ENCODE results near the gene CLK4.

The CLK4 gene

DNA sequence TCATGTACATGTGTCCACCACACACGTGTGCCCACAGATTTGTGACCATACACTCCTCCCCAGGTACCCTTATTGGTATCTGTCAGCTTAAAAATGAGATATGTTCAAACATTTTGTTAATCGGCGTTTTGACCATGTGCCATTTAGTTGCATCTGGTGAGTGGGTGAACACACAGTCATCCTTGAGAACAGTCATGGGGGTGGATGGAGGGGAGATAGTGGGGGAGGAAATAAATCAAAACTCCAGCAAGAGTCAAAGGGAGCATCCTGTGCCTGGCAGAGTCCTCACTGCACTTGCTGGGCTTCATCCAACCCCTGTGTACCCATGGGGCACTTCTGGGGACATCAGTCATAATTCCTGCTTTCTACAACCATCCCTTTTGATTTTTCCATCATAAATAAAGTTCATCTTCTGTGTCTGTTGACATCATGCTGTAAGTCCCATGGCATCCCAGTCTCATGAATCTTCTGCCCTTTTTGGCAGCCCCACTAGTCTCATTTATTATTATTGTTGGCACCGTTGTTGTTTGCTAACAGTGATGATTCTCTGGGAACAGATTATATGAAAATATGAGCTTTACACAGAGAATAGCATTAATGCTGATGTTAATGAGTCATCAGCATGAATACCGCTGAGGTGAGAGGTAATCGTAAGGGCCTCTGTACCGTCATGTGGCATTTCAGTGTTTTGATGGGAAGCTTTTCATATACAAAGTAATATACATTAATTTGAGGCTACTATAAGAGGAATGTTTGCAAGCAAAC, 24.4 kb upstream of the CLK4 start:
- Mint-ChIP-seq H3K27ac (no peak overlapping the region), H3K36me3 (peaks cover 0 to 7% of the 10 kb centered on the region in 2 donors), H3K4me1 (peaks cover 0 to 4% of the 10 kb centered on the region in 2 donors), H3K9me3 (peaks cover 8 to 11% of the 10 kb centered on the region in 2 donors), H3K27me3 (peaks cover 14 to 19% of the 10 kb centered on the region in 2 donors), H3K4me3 (no peak overlapping the region)
- ATAC-seq (replicated peaks), result no peak
- DNase-seq, result no peak

DNA sequence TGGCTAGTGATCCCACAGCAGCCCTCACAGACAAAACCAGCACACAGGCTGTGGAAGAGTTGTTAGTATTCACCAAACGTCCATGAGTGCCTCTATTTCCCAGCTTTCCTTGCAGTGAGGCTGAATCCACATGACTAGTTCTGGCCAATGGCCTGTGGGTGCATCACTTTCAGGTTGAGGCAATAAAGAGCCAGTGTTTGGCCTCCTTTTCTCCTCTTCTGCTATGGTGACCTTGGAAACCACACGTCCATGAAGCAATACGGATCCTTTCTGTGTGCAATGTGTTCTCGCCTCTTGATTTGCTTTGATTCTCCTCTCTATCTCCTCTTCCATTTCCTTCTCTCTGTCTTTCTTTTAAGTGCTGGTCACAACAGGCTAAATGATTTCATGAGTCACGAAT, 23.4 kb upstream of the CLK4 start:
- Mint-ChIP-seq H3K9me3 (peaks cover 8 to 11% of the 10 kb centered on the region in 2 donors), H3K36me3 (peaks cover 0 to 7% of the 10 kb centered on the region in 2 donors), H3K27me3 (peaks cover 5 to 13% of the 10 kb centered on the region in 2 donors), H3K27ac (no peak overlapping the region), H3K4me1 (peaks cover 0 to 4% of the 10 kb centered on the region in 2 donors), H3K4me3 (no peak overlapping the region)
- DNase-seq (no peak), ATAC-seq (replicated peaks) (no peak)

DNA sequence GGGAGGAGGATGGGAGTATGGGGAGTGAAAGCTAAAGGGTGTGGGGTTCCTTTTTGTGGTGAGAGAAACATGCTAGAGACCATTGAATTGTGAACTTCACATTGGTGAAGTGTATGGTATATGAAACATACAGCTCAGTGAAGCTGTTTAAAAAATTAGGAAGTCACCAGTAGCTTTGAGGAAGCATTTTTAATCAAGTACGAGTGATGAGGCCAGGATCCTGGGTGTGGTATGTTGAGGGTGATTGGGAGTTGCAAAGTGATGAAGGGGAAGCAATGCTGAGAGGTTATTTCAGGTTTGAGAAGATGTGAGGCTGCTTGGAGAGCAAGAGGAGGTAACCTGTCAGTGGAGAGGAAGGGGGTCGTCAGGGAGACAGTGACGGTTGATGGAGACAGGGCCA, 22.7 kb upstream of the CLK4 start:
- ATAC-seq (replicated peaks), result no peak
- Mint-ChIP-seq H3K36me3 (peaks cover 0 to 7% of the 10 kb centered on the region in 2 donors), H3K27ac (no peak overlapping the region)

DNA sequence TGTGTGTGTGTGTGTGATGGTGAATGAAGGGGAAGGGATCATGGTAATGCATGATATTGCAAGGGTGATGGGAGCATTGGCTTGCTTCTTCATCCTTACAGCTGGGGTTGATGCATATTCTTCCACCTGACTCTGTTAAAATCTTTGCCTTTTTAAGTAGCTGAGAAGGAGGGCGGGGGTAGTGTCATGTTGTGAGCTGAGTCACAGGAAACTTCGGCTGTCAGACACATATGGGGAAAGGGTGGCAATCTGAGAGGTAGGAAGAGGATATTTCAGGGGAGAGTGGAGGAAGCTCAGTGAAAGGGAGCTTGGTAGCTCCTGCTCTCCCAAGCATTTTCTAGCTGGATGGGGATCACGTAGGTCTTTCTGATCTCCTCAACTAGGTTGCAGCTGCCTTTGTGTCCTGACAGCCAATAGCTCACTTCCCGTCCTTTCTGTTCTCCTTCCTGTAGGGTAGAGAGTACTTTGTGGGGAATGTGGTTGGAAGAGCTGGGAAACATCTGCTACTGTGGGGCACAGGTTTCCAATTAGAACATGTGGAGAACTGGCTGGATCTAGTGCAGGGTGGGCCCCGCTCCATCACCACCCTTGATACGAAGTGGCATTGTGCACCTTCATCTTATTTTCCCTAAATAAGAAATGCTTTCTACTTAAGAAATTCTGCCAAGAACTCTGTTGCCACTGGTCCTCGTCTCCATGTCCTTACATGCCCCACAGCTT, 18.1 kb upstream of the CLK4 start:
- H3K4me3 Mint-ChIP-seq, result no peak overlapping the region
- peaks cover 0 to 4% of the 10 kb centered on the region in 2 donors for H3K4me1 Mint-ChIP-seq
- H3K9me3 Mint-ChIP-seq, result peaks cover 8 to 14% of the 10 kb centered on the region in 2 donors
- ATAC-seq (replicated peaks) (no peak), DNase-seq (no peak)
- peaks cover 8 to 16% of the 10 kb centered on the region in 2 donors for H3K27me3 Mint-ChIP-seq
- H3K27ac Mint-ChIP-seq, result no peak overlapping the region
- peaks cover 0 to 7% of the 10 kb centered on the region in 2 donors for H3K36me3 Mint-ChIP-seq

More for the DNA sequence above, 22.7 kb upstream of the CLK4 start:
- H3K9me3 Mint-ChIP-seq, result peaks cover 8 to 11% of the 10 kb centered on the region in 2 donors
- no peak overlapping the region for H3K4me3 Mint-ChIP-seq
- no peak for DNase-seq
- peaks cover 8 to 17% of the 10 kb centered on the region in 2 donors for H3K27me3 Mint-ChIP-seq
- H3K4me1 Mint-ChIP-seq, result peaks cover 0 to 4% of the 10 kb centered on the region in 2 donors

DNA sequence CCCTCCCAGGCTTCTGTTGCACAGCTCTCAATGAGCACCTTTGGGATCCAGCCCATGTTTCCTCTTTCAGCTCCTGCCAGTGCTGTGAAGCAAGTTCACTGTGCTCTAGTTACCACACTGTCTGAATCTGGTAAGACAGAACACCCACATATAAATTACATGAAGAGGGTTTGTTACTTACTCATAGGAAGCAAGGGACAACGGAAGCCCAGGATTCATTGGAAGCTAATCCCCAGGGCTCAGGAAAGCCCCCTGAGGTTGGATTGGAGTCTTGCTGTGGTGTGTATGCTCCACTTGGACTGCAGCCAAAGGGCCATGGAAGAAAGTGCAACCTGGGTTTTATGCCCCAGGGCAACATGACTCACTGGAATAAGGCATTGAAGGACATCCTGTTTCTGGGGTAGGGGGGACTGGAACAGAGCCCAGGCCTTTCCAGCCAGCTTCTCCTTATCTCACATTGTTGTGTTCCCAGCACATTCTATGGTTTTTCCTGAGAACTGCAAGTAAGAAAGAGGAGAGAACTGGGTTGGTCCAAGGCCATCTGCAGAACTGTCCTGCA, 15.6 kb upstream of the CLK4 start:
- Mint-ChIP-seq H3K9me3 (peaks cover 0 to 7% of the 10 kb centered on the region in 2 donors), H3K27ac (no peak overlapping the region), H3K4me3 (no peak overlapping the region), H3K4me1 (peaks cover 3 to 4% of the 10 kb centered on the region in 2 donors), H3K36me3 (no peaks in the 10 kb centered on the region), H3K27me3 (peaks cover 8 to 9% of the 10 kb centered on the region in 2 donors)
- DNase-seq, result no peak
- no peak for ATAC-seq (replicated peaks)

DNA sequence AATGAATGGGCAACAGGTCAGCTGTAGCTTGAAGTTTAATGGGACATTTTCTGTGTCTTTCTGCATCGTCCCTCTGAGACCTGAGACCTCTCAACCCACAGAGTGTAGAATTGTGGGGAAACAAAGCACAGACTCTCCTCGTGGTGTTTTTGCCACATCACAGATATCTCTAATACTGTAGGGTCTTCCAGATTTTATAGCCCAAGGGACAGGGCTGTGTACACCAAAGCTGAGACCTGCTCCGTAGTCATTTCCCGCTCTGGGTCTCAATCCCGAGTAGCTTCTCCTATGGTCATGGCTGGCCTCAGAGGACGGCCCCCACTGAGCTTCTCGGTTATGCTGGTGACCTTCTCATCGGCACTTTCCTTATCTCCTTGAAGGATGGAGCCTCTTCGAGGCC, 14.9 kb upstream of the CLK4 start:
- H3K27me3 Mint-ChIP-seq, result peaks cover 8 to 9% of the 10 kb centered on the region in 2 donors
- H3K4me3 Mint-ChIP-seq, result no peak overlapping the region
- ATAC-seq (replicated peaks), result no peak
- no peaks in the 10 kb centered on the region for H3K36me3 Mint-ChIP-seq
- DNase-seq, result no peak
- no peak overlapping the region for H3K27ac Mint-ChIP-seq
- peaks cover 0 to 10% of the 10 kb centered on the region in 2 donors for H3K9me3 Mint-ChIP-seq
- peaks cover 6 to 10% of the 10 kb centered on the region in 2 donors for H3K4me1 Mint-ChIP-seq

DNA sequence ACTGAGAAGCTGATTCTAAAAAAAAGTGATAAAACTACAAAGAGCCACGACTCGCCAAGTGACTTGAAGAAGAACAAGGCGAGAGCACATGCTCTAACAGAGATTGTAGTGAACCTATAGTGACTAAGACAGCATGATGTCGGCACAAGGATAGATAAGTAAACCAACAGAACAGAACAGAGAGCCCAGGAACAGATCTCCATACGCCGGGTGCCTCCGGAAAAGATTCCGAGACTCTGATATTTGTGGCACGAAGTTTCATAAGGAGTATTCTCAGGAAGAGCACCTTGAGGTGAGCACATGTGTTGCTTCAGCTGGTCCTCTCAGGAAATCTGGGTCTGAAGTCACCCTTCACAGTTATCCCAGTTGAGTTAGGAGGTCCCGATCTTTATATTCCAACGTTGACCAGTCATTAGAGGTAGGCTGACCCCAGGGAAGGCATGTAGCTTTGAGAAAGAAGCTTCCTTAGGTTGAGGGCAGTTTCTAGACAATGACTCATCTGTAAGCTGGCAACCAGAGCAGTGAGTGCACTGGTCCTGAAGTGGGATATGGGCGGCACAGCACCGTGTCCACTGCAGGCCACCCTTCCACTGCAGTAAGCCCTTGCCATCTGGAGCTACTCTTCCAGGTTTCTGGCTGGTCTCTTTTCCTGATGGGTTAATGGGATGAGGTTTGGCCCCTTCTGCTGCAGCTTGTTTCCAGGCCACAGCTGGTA, 13.6 kb upstream of the CLK4 start:
- Mint-ChIP-seq H3K9me3 (peaks cover 0 to 10% of the 10 kb centered on the region in 2 donors), H3K4me1 (peaks cover 6 to 10% of the 10 kb centered on the region in 2 donors), H3K27me3 (peaks cover 8 to 9% of the 10 kb centered on the region in 2 donors), H3K4me3 (no peak overlapping the region), H3K27ac (no peak overlapping the region), H3K36me3 (no peaks in the 10 kb centered on the region)
- ATAC-seq (replicated peaks), result no peak
- DNase-seq, result no peak

DNA sequence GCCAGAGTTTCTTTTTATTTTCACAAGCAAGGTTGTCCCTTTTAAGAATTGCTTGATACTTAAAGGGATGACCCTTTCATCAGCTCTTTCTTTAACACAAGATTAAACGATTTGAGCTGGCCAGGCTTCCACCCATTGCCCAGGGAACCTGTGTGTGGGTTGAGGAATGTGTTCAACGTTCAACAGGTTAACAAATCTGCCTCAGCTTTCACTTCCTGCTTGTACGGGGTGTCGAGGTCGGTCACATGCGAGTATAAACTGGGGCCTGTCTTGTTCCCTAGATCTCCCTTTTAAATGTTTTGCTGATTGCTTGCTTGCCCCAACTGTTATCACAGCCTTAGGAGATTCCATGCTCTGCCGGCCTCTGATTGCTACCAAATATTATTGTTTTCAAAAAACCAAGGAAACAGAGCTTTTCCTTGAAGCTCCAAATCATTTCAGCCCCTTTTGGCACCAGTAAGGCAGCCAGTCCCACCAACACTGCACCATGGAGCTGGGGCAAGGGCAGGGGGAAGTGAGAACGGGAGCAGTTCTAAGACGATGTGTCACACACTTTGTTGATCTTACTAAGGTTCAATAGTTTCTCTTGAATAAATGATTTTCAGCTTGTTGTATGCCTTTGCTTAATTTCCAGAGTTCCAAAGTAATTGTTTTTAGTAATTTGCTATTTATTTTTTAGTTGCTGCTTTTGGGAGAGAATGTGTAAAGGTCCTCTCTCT, 10.7 kb upstream of the CLK4 start:
- ATAC-seq (replicated peaks) (peak; percentile 94), DNase-seq (peak; percentile 20)
- Mint-ChIP-seq H3K4me1 (peaks cover 7 to 11% of the 10 kb centered on the region in 2 donors), H3K9me3 (peaks cover 0 to 6% of the 10 kb centered on the region in 2 donors), H3K27me3 (no peaks in the 10 kb centered on the region), H3K27ac (peak overlapping the region; percentile 91), H3K4me3 (no peak overlapping the region), H3K36me3 (peaks cover 3 to 4% of the 10 kb centered on the region in 2 donors)

DNA sequence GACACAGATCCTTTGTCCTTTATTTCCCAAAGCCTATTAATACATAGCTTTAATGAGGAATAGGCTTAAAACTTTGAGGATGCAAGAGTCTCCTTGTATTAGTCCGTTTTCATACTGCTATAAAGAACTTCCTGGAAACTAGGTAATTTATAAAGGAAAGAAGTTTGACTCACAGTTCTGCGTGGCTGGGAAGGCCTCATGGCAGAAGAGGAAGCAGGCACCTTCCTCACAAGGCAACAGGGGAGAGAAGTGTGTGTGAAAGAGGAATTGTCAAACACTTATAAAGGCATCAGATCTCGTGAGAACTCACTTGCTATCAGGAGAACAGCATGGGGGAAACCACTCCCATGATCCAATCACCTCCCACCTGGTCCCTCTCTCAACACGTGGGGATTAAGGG, 5.4 kb upstream of the CLK4 start:
- Mint-ChIP-seq H3K36me3 (peaks cover 9% of the 10 kb centered on the region in 2 donors), H3K4me1 (peaks cover 23 to 37% of the 10 kb centered on the region in 2 donors), H3K9me3 (peaks cover 8 to 9% of the 10 kb centered on the region in 2 donors), H3K27me3 (no peaks in the 10 kb centered on the region), H3K4me3 (no peak overlapping the region), H3K27ac (peak overlapping the region; percentile 71)
- DNase-seq, result no peak
- ATAC-seq (replicated peaks), result peak in 1 of 2 donors; percentile 74

DNA sequence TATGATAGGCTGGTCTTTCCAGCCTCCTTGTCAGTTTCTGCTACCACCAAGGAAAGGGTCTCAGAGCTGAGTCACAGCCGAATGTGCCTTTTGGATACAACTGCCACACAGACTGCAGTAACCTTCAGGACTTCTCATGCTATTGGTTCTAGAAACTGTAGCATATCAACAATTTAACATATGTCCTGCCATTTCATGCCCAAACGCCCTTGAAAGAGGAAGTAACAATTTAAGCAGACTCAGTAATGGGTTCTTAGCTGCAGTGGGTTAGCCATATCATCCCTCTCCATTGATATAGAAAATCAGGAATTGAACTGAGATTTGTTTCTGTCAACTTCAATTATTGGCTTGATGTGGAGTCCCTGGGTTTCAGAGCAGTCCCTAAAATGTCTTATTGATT, 4.1 kb upstream of the CLK4 start:
- Mint-ChIP-seq H3K9me3 (peaks cover 6 to 9% of the 10 kb centered on the region in 2 donors), H3K4me3 (no peak overlapping the region), H3K27me3 (no peaks in the 10 kb centered on the region), H3K4me1 (peaks cover 20 to 33% of the 10 kb centered on the region in 2 donors), H3K36me3 (peaks cover 10 to 11% of the 10 kb centered on the region in 2 donors), H3K27ac (no peak overlapping the region)
- DNase-seq, result no peak
- peak; percentile 16 to 34 for ATAC-seq (replicated peaks)

DNA sequence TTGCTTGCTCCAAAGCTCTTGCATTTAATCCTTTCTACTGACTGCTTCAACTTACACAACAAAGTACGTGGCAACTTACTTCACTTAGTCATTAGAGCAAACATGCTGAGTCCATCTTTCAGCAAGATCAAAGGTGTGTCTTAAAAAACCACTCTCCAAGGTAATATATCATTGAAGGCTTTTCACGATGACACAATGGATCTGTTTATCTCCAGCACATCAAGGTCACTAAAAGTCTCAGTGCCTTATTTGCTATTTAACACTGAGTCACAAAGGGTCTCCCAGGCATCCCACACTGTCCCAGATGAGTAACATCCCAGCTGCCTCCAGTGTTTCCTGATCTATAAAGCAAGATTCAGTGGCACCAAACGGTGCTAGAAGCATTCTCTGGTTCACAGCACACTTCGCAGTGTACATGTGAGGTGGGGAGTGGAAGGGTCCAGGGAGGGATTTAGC, 3.7 kb upstream of the CLK4 start:
- H3K36me3 Mint-ChIP-seq, result peaks cover 11 to 14% of the 10 kb centered on the region in 2 donors
- H3K27me3 Mint-ChIP-seq, result no peaks in the 10 kb centered on the region
- H3K4me1 Mint-ChIP-seq, result peaks cover 24 to 35% of the 10 kb centered on the region in 2 donors
- no peak overlapping the region for H3K4me3 Mint-ChIP-seq
- peaks cover 6 to 9% of the 10 kb centered on the region in 2 donors for H3K9me3 Mint-ChIP-seq
- DNase-seq (no peak), ATAC-seq (replicated peaks) (no peak)
- peak overlapping the region; percentile 31 for H3K27ac Mint-ChIP-seq

DNA sequence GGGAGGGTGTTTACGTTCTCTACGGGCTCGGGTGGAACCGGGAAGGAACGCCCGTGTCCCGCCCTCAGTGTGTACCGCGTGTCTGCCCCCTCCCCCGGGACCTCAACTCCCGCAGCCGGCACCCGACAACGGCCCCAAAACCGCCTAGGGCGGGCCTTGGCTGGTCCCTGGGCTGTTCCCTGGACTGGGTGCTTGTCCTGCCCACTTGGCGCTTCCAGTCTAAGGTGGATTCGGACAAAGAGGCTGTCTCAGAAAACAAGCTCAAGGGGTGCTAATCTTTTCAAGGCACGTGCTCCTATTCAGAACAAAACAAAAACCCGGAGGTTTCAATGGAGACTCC, 379 bp upstream of the CLK4 start:
- peak overlapping the region; percentile 81 for H3K27ac Mint-ChIP-seq

DNA sequence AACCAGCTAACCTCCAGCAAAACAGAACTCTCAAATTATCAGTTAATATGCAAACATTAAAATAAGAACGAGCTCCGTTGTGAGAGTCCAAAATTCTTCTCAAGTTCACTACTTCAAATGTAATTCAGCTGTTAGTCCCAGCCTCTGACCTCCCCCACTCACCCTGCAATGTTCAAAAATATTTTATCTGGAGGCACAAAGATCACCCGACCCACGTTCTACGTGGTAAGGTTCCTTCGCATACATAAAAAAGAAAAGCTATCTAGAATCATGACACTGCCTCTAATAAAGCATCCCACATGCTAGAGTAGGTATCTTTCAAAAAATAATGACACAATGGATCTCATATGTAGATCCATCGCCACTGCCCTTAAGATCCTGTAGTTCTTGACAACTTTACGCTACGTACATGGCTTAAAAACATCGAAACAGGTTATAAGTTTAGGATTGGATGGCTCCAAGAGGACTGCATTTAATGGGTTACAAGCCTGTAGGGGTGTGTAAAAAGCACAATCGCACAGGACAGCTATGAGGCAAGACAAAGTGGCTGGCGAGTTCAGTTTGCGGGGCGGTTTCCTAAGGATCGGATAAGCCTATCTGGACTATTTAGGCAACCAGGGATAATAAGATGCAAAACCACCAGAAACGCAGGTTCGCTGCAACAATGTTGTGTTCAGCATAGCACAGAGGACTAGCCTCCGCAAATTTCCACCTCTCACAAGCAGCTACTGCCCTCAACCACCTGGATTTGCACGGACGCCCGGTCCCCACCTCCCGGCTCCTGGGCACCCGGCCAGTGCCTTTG, 969 bp downstream of the CLK4 start:
- H3K36me3 Mint-ChIP-seq, result peaks cover 5 to 19% of the 10 kb centered on the region in 2 donors
- DNase-seq (no peak), ATAC-seq (replicated peaks) (peak; percentile 4 to 18)
- H3K4me1 Mint-ChIP-seq, result peaks cover 22 to 36% of the 10 kb centered on the region in 2 donors
- peak overlapping the region; percentile 98 for H3K27ac Mint-ChIP-seq
- H3K27me3 Mint-ChIP-seq, result no peaks in the 10 kb centered on the region
- peaks cover 2 to 4% of the 10 kb centered on the region in 2 donors for H3K9me3 Mint-ChIP-seq
- H3K4me3 Mint-ChIP-seq, result peak overlapping the region; percentile 90 to 96

More for the DNA sequence above, 379 bp upstream of the CLK4 start:
- DNase-seq (no peak), ATAC-seq (replicated peaks) (no peak)
- Mint-ChIP-seq H3K9me3 (peaks cover 4 to 7% of the 10 kb centered on the region in 2 donors), H3K36me3 (peaks cover 8 to 20% of the 10 kb centered on the region in 2 donors), H3K4me1 (peaks cover 28 to 50% of the 10 kb centered on the region in 2 donors), H3K27me3 (no peaks in the 10 kb centered on the region), H3K4me3 (peak overlapping the region; percentile 90 to 96)

All from stimulated activated naive B cell treated with anti-CD40 and anti-IgM and Interleukin-4, amounts not matched to agents 10 μg/mL and 1 μg/mL and 100 μg/mL, for 72 hours (primary cell).